Measurements from ENCODE around the gene FAM3C.
A peak's percentile ranks its signal among the peaks of the same experiment; 100 is the strongest.
"Not testable (repeated sequence)": the region's sequence is repeated elsewhere in the genome, so short reads cannot be mapped to it uniquely, and the experiment has no call there.

FAM3C gene

DNA sequence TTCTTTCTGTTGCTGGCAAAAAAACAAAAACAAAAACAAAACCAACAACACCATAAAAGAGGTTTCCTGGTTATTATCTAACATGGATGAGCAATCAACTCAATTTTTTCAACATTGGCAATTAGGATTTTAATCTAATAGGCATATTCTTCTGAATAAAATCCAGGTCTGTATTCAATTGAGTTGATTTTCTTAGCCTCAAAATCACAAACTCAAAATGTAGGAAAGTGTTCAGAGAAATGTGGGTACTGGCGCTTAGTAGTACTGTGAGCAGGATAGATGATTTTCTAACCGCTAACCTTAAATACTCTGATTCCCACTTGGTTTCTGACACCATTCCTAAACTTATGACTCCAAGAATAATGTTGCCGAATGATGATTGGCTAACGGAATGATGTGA is 61.7 kb downstream of the FAM3C start:
- Histone ChIP-seq H3K4me1 (ENCODE audit: control insufficient read depth, insufficient read depth, low read length, unreplicated experiment) (peaks cover 5% of the 10 kb centered on the region), H2AFZ (ENCODE audit: low read length, unreplicated experiment) (no peak overlapping the region), H3K36me3 (ENCODE audit: insufficient read depth, low read length) (no peaks in the 10 kb centered on the region), H3K4me3 (ENCODE audit: low read depth, low read length) (no peak overlapping the region), H3K27me3 (ENCODE audit: insufficient read depth, low read length) (peaks cover 10% of the 10 kb centered on the region), H3K27ac (ENCODE audit: low read depth, low read length) (no peak overlapping the region), H3K79me2 (ENCODE audit: control insufficient read depth, insufficient read depth, low read length, unreplicated experiment) (no peaks in the 10 kb centered on the region)

DNA sequence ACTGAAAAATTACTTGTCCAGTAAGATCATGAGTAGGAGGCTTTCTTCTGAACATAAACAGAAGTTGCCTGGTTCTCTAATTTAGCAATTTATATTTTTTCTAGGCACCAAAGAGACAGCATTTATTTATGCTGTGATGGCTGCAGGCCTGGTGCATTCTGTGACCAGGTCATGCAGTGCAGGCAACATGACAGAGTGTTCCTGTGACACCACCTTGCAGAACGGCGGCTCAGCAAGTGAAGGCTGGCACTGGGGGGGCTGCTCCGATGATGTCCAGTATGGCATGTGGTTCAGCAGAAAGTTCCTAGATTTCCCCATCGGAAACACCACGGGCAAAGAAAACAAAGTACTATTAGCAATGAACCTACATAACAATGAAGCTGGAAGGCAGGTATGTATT is 64.5 kb downstream of the FAM3C start:
- Histone ChIP-seq H3K36me3 (ENCODE audit: insufficient read depth, low read length) (no peaks in the 10 kb centered on the region), H3K79me2 (ENCODE audit: control insufficient read depth, insufficient read depth, low read length, unreplicated experiment) (no peaks in the 10 kb centered on the region), H2AFZ (ENCODE audit: low read length, unreplicated experiment) (no peak overlapping the region), H3K27me3 (ENCODE audit: insufficient read depth, low read length) (peaks cover 27% of the 10 kb centered on the region), H3K4me3 (ENCODE audit: low read depth, low read length) (no peak overlapping the region), H3K4me1 (ENCODE audit: control insufficient read depth, insufficient read depth, low read length, unreplicated experiment) (peaks cover 5% of the 10 kb centered on the region), H3K27ac (ENCODE audit: low read depth, low read length) (no peak overlapping the region)

DNA sequence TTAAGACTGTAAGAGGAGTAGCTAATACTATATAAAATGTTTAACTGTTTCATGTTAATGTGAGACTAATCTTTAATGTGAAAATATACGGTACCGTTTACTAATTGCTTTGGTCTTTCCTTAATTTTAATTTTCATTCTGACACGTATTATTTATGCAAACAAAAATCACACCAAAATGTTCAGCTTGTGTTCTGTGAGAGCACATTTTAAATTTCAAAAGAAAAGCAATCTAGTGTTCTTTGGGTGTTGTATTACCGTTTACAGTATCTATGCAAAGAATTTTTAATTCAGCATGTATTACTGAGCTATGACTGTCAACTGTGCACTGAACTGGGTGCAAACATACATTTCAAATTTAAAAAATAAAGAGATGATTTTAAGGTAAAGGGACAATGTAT is 65.1 kb downstream of the FAM3C start:
- no peaks in the 10 kb centered on the region for H3K36me3 ChIP-seq (ENCODE audit: insufficient read depth, low read length)
- peaks cover 27% of the 10 kb centered on the region for H3K27me3 ChIP-seq (ENCODE audit: insufficient read depth, low read length)
- no peak overlapping the region for H2AFZ ChIP-seq (ENCODE audit: low read length, unreplicated experiment)
- no peak overlapping the region for H3K4me3 ChIP-seq (ENCODE audit: low read depth, low read length)
- H3K27ac ChIP-seq (ENCODE audit: low read depth, low read length), result no peak overlapping the region
- H3K4me1 ChIP-seq (ENCODE audit: control insufficient read depth, insufficient read depth, low read length, unreplicated experiment), result peaks cover 5% of the 10 kb centered on the region
- no peaks in the 10 kb centered on the region for H3K79me2 ChIP-seq (ENCODE audit: control insufficient read depth, insufficient read depth, low read length, unreplicated experiment)

DNA sequence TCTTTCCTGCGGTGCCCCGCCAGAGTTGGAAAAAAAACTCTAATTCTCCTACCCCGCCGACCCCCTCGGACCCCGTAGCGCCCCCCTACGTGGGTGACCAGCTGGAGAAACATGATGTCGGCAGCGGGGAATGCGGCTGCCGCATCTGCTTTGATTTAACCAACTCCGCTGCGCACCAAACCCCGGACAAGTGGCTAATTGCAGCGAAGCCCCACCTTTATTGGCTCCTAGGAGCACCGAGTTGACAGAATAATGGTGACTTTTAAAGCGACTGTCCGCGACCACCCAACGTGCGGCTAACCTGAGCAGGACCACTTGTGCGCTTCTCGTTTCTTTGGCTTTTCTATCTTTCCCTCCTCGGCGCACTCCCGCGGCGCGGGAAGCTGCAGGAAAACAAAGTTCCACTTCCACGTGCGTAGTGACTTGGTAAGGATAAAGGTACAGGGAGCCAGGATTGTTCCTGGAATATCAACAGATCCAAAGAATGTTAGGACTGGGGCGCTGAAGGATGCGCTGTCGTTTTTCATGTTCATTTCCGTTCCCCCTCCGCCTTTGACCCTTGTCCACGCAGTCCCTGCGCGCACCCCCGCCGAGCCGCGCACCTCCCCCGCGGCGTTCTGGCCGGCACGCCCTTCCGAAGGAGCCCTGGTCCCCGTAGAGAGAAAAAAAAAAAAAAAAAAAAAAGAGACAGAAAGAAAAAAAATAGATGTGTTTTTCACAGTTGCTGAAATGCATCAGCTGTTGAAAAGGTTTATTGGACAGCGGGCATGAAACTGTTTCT is 65.9 kb downstream of the FAM3C start:
- Histone ChIP-seq H3K79me2 (ENCODE audit: control insufficient read depth, insufficient read depth, low read length, unreplicated experiment) (no peaks in the 10 kb centered on the region), H3K27me3 (ENCODE audit: insufficient read depth, low read length) (peaks cover 27% of the 10 kb centered on the region), H3K36me3 (ENCODE audit: insufficient read depth, low read length) (no peaks in the 10 kb centered on the region), H2AFZ (ENCODE audit: low read length, unreplicated experiment) (peak overlapping the region; percentile 91), H3K4me3 (ENCODE audit: low read depth, low read length) (peak overlapping the region; percentile 83), H3K27ac (ENCODE audit: low read depth, low read length) (no peak overlapping the region), H3K4me1 (ENCODE audit: control insufficient read depth, insufficient read depth, low read length, unreplicated experiment) (peaks cover 5% of the 10 kb centered on the region)

DNA sequence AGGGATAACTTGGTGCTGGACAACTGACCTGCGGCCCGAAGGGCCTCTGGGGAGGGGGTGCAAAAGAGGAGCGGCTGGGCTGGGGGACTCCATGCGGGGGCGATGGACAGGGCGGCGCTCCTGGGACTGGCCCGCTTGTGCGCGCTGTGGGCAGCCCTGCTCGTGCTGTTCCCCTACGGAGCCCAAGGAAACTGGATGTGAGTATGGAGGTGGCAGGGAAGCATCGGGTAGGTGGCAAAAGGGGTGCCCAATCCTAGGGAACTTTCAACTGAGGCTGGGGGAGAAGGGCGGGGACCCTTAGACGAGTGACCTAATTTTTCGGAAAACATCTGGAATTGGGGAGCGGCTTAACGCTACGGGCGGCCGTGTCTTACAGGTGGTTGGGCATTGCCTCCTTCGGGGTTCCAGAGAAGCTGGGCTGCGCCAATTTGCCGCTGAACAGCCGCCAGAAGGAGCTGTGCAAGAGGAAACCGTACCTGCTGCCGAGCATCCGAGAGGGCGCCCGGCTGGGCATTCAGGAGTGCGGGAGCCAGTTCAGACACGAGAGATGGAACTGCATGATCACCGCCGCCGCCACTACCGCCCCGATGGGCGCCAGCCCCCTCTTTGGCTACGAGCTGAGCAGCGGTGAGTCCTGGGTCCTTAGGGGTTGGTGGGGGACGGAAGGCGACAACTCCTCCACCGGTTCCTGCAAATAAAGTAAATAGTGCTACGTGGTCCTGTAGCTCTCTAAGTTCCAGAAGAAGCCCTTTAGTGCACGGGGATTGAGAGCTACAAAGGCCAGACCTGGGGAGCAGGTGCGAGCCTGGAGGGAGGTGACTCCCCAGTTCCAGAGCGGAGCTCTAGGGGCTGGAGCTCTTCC is 66.7 kb downstream of the FAM3C start:
- Histone ChIP-seq H3K79me2 (ENCODE audit: control insufficient read depth, insufficient read depth, low read length, unreplicated experiment) (no peaks in the 10 kb centered on the region), H3K27me3 (ENCODE audit: insufficient read depth, low read length) (peaks cover 27% of the 10 kb centered on the region), H3K36me3 (ENCODE audit: insufficient read depth, low read length) (no peaks in the 10 kb centered on the region), H3K4me1 (ENCODE audit: control insufficient read depth, insufficient read depth, low read length, unreplicated experiment) (peaks cover 5% of the 10 kb centered on the region), H2AFZ (ENCODE audit: low read length, unreplicated experiment) (peak overlapping the region; percentile 91), H3K27ac (ENCODE audit: low read depth, low read length) (no peak overlapping the region), H3K4me3 (ENCODE audit: low read depth, low read length) (peak overlapping the region; percentile 83)

DNA sequence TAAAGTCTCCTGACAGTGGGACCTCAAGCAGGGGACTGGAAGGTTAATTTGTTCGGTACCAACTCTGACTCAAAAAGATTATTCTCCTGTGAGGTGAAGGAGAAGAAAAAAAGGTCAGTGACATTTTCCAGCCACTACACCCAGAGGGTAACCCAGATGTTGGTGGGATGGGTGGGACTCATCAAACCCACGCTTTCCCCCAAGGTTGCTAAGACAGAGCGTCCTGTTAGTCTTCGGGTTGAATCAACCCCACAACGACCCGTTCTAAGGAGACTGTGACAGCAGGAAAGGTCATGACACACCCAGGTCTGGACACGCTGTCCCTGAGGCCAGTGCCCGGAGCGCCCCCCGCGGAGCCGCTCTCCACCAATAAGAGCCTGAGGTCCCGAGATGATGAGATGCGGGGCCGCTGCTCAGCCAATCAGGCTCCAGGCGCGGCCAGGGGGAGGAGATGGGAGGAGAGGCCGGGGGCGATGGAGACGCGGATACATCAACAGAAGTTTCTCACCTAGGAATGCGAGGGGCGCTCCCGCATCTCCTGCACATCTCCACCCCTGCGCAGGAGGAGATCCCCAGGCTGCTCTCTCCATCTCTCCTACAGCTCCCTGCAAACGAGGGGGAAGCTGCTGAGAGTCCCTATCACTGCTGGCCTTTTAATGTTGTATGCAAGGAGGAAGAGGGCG is 67.5 kb downstream of the FAM3C start, which contains the start of gene WNT16:
TSS of gene WNT16 (plus strand) at position 493 of the 683 bp plus-strand sequence. CDS start 293 bp downstream, outside the sequence.
- Histone ChIP-seq H3K4me3 (ENCODE audit: low read depth, low read length) (peak within 1 kb of the TSS; percentile 83), H3K27ac (ENCODE audit: low read depth, low read length) (no peak within 1 kb of the TSS), H3K79me2 (ENCODE audit: control insufficient read depth, insufficient read depth, low read length, unreplicated experiment) (no peaks in the 10 kb centered on the region), H2AFZ (ENCODE audit: low read length, unreplicated experiment) (peak within 1 kb of the TSS; percentile 91), H3K27me3 (ENCODE audit: insufficient read depth, low read length) (peaks cover 27% of the 10 kb centered on the region), H3K4me1 (ENCODE audit: control insufficient read depth, insufficient read depth, low read length, unreplicated experiment) (peaks cover 5% of the 10 kb centered on the region), H3K36me3 (ENCODE audit: insufficient read depth, low read length) (no peaks in the 10 kb centered on the region)

DNA sequence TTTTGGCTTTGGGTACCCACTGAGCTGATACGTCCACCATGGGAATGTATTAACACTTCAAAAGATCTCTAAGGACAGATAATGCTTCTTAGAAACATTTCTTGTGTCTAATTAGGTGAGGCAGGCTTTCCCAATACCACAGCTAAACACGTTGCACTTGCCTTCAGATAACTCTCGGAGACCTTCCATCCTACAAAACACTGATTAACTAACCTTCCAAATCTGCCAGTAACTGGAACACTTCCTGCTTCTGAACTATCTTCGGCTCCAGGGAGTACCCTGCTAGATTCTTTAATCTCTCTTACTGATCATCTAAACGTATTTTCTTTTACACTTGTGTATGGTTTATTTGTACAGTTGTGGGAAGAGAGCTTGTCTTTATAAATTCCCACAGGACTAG is 68.4 kb downstream of the FAM3C start:
- Histone ChIP-seq H3K79me2 (ENCODE audit: control insufficient read depth, insufficient read depth, low read length, unreplicated experiment) (no peaks in the 10 kb centered on the region), H3K27ac (ENCODE audit: low read depth, low read length) (no peak overlapping the region), H3K4me1 (ENCODE audit: control insufficient read depth, insufficient read depth, low read length, unreplicated experiment) (peaks cover 5% of the 10 kb centered on the region), H2AFZ (ENCODE audit: low read length, unreplicated experiment) (no peak overlapping the region), H3K36me3 (ENCODE audit: insufficient read depth, low read length) (no peaks in the 10 kb centered on the region), H3K4me3 (ENCODE audit: low read depth, low read length) (no peak overlapping the region), H3K27me3 (ENCODE audit: insufficient read depth, low read length) (peaks cover 27% of the 10 kb centered on the region)

DNA sequence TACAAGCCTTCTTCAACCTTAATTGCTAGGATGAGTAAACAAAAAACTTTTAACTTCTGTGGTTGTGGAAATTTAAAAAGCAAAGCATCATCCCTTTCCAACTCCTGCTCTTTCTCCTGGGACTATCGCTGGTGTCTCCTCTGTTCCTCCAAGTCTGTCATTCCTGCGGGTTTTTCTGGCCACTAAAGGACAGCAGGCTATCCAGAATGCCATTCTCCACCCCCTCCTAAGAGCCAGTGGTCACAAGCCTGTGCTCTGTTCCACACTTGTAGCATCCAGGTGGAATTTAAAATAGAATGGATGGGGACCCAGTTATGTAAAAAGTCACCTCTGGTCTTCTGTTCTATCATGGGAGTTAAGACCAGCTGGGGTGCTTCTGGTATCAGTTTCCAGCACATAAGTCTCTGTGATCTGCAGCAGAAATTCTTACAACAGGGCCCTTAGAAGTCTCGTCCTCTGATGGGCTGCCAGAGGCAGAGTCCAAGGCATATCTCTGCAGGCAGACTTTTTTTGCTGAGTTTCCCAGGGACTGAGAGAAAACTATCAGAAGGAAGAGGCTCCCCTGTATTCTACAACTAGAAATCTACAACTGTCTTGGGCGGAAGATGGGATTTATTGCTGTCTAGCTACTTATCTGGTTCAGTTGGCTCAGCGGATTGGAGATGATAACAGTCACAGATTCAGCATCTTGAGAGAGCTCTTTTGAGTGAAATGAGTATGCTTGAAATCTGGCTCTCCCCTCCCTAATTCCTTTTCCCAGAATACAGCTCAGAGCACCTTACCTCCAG is 72.4 kb downstream of the FAM3C start:
- H2AFZ ChIP-seq (ENCODE audit: low read length, unreplicated experiment), result no peak overlapping the region
- peaks cover 10% of the 10 kb centered on the region for H3K27me3 ChIP-seq (ENCODE audit: insufficient read depth, low read length)
- no peak overlapping the region for H3K4me3 ChIP-seq (ENCODE audit: low read depth, low read length)
- no peaks in the 10 kb centered on the region for H3K4me1 ChIP-seq (ENCODE audit: control insufficient read depth, insufficient read depth, low read length, unreplicated experiment)
- no peak overlapping the region for H3K27ac ChIP-seq (ENCODE audit: low read depth, low read length)
- H3K79me2 ChIP-seq (ENCODE audit: control insufficient read depth, insufficient read depth, low read length, unreplicated experiment), result no peaks in the 10 kb centered on the region
- H3K36me3 ChIP-seq (ENCODE audit: insufficient read depth, low read length), result no peaks in the 10 kb centered on the region

DNA sequence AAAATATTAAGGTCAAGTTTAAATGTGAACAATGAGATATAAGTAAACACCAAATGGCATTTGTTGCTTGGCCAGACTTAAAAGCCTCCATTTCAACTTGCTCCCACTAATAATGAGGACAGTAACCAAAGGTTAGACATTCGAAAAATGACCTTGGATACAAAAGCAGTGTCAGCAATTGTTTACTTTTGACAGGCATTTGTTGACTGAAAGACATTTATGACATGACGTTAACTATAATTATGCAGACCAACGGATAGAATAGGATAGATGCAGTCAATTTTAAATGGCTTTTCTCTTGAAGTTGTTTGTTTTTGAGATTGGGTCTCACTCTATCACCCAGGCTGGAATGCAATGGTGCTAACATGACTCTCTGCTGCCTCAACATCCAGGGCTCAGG is 73.6 kb downstream of the FAM3C start:
- no peaks in the 10 kb centered on the region for H3K36me3 ChIP-seq (ENCODE audit: insufficient read depth, low read length)
- H3K27me3 ChIP-seq (ENCODE audit: insufficient read depth, low read length), result no peaks in the 10 kb centered on the region
- no peaks in the 10 kb centered on the region for H3K4me1 ChIP-seq (ENCODE audit: control insufficient read depth, insufficient read depth, low read length, unreplicated experiment)
- H3K4me3 ChIP-seq (ENCODE audit: low read depth, low read length), result no peak overlapping the region
- no peaks in the 10 kb centered on the region for H3K79me2 ChIP-seq (ENCODE audit: control insufficient read depth, insufficient read depth, low read length, unreplicated experiment)
- H2AFZ ChIP-seq (ENCODE audit: low read length, unreplicated experiment), result no peak overlapping the region
- H3K27ac ChIP-seq (ENCODE audit: low read depth, low read length), result no peak overlapping the region

DNA sequence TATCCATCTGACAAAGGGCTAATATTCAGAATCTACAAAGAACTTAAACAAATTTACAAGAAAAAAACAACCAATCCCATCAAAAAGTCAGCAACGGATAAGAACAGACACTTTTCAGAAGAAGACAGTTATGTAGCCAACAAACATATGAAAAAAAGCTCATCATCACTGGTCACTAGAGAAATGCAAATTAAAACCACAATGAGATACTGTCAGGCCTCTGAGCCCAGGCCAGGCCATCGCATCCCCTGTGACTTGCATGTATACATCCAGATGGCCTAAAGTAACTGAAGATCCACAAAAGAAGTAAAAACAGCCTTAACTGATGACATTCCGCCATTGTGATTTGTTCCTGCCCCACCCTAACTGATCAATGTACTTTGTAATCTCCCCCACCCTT is 80.9 kb downstream of the FAM3C start:
- not testable (repeated sequence) for H3K27ac ChIP-seq (ENCODE audit: low read depth, low read length); H3K4me3 ChIP-seq (ENCODE audit: low read depth, low read length); H3K36me3 ChIP-seq (ENCODE audit: insufficient read depth, low read length); H3K27me3 ChIP-seq (ENCODE audit: insufficient read depth, low read length); H3K79me2 ChIP-seq (ENCODE audit: control insufficient read depth, insufficient read depth, low read length, unreplicated experiment); H2AFZ ChIP-seq (ENCODE audit: low read length, unreplicated experiment)
- peaks cover 13% of the 10 kb centered on the region for H3K4me1 ChIP-seq (ENCODE audit: control insufficient read depth, insufficient read depth, low read length, unreplicated experiment)

Data from ACC112 (cell line).